MM.1S (cell line): ENCODE data around the gene CIRBP.

Experiments used
- DNase-seq: peaks from one replicate; pipeline ENCODE4 v3.0.0-alpha.2; 2015
- H2AFZ ChIP-seq: fragments of 300-600 bp; sonication (generic); 2 replicates; pipeline ENCODE4 v1.6.0; 2016; ENCODE audit warnings: antibody characterized with exemption, low read length
- H3F3A ChIP-seq: fragments of 300-600 bp; sonication (generic); 2 replicates; pipeline ENCODE4 v1.6.1; 2016; ENCODE audit warnings: mild to moderate bottlenecking, antibody characterized with exemption, low read length, moderate library complexity, mixed read lengths; ENCODE audit not compliant: insufficient read depth
- H3K27ac ChIP-seq: fragments of 300-600 bp; sonication (generic); 2 replicates; pipeline ENCODE4 v1.5.1; 2016; ENCODE audit warnings: mild to moderate bottlenecking, low read length
- H3K27me3 ChIP-seq: fragments of 300-600 bp; sonication (generic); replicated peaks from 2 replicates; pipeline ENCODE4 v1.6.0; 2016; ENCODE audit warnings: low read length; ENCODE audit not compliant: insufficient read depth
- H3K36me3 ChIP-seq: fragments of 300-600 bp; sonication (generic); replicated peaks from 2 replicates; pipeline ENCODE4 v1.6.1; 2016; ENCODE audit warnings: mild to moderate bottlenecking, low read length, mixed read lengths; ENCODE audit not compliant: insufficient read depth
- H3K4me1 ChIP-seq: fragments of 300-600 bp; sonication (generic); 2 replicates; pipeline ENCODE4 v1.6.1; 2016; ENCODE audit warnings: low read length, mixed read lengths
- H3K4me2 ChIP-seq: fragments of 300-600 bp; sonication (generic); 2 replicates; pipeline ENCODE4 v1.6.0; 2016; ENCODE audit warnings: low read depth, low read length
- H3K4me3 ChIP-seq: fragments of 300-600 bp; sonication (generic); 2 replicates; pipeline ENCODE4 v1.5.1; 2016; ENCODE audit warnings: low read length, mixed read lengths
- H3K79me2 ChIP-seq: fragments of 300-600 bp; sonication (generic); 2 replicates; pipeline ENCODE4 v1.6.1; 2016; ENCODE audit warnings: mixed run types, low read length, mixed read lengths
- H3K9ac ChIP-seq: fragments of 300-600 bp; sonication (generic); 2 replicates; pipeline ENCODE4 v1.6.1; 2016; ENCODE audit warnings: low read length, mixed read lengths
- H3K9me2 ChIP-seq: fragments of 300-600 bp; sonication (generic); replicated peaks from 2 replicates; pipeline ENCODE4 v1.6.1; 2016; ENCODE audit warnings: mild to moderate bottlenecking, low read length, mixed read lengths; ENCODE audit not compliant: insufficient read depth
- H3K9me3 ChIP-seq: fragments of 300-600 bp; sonication (generic); replicated peaks from 2 replicates; pipeline ENCODE4 v1.6.1; 2016; ENCODE audit warnings: mild to moderate bottlenecking, low read length, mixed read lengths; ENCODE audit not compliant: insufficient read depth
- H4K20me1 ChIP-seq: fragments of 300-600 bp; sonication (generic); 2 replicates; pipeline ENCODE4 v1.6.1; 2016; ENCODE audit warnings: mild to moderate bottlenecking, low read length, moderate library complexity, mixed read lengths; ENCODE audit not compliant: insufficient read depth
- CTCF ChIP-seq: fragments of 300-600 bp; sonication (generic); IDR thresholded peaks from 2 replicates; pipeline ENCODE4 v1.5.1; 2016; ENCODE audit warnings: antibody characterized with exemption, low read length, mixed read lengths
- EZH2 ChIP-seq: fragments of 300-600 bp; sonication (generic); optimal IDR thresholded peaks from 2 replicates; pipeline ENCODE3; 2017; ENCODE audit warnings: low read depth, mild to moderate bottlenecking, antibody characterized with exemption, low read length, mixed read lengths
- EZH2phosphoT487 ChIP-seq: fragments of 300-600 bp; sonication (generic); IDR thresholded peaks from 2 replicates; pipeline ENCODE4 v1.6.1; 2018; ENCODE audit warnings: antibody characterized with exemption, low read length

The CIRBP gene

DNA sequence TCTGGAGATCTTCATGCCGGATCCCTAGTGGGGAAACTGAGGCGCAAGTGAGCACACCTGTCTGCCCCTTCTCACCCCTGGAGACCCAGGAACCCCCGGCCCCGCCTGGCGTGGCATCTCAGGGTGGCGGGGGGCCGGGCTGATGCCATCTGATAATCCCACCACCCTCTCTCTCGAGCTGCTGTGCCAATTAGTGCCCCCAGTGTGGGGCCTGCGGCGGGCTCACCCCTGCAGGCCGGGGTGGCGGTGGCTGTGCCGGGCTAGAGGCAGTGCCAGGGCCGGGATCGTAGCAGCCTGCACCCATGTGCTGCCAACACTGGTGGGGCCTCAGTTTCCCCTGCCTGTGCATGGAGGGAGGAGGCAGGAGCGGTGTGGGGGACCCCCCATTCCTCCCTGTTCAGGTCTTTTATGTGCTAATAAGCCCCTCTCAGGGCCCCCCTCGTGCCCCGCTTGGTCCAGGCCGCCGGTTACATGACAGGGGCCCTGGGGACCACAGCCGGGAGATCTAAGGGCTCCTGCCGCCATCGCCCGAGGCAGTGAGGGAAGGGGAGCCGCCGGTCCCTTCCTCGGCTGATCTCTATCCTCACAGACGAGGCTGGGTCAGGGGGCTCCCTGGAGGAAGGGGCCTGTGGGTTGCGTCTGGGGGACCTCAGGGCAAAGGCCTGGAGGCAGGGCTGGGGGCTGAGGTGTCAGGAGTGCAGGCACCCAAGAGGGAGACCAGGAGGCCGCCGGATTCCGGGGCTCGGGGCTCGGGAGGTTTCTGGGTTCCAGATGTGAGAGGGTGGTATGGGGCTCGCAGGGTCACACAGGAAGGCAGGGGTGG, 24.9 kb downstream of the CIRBP start:
- no peak for DNase-seq
- no peaks in the 10 kb centered on the region for H4K20me1 ChIP-seq
- H3K79me2 ChIP-seq = no peaks in the 10 kb centered on the region
- H3K4me3 ChIP-seq = no peak overlapping the region
- H3K27ac ChIP-seq = no peak overlapping the region
- H3K9me3 ChIP-seq = no peaks in the 10 kb centered on the region
- no peak overlapping the region for H2AFZ ChIP-seq
- H3K36me3 ChIP-seq = no peaks in the 10 kb centered on the region
- H3K4me1 ChIP-seq = no peaks in the 10 kb centered on the region
- no peak overlapping the region for H3K9ac ChIP-seq
- no peaks in the 10 kb centered on the region for H3K9me2 ChIP-seq
- H3K4me2 ChIP-seq = no peak overlapping the region
- H3F3A ChIP-seq = no peaks in the 10 kb centered on the region
- peaks cover 98% of the 10 kb centered on the region for H3K27me3 ChIP-seq
- TF ChIP-seq EZH2phosphoT487 (no peak), EZH2 (no peak), CTCF (no peak)

DNA sequence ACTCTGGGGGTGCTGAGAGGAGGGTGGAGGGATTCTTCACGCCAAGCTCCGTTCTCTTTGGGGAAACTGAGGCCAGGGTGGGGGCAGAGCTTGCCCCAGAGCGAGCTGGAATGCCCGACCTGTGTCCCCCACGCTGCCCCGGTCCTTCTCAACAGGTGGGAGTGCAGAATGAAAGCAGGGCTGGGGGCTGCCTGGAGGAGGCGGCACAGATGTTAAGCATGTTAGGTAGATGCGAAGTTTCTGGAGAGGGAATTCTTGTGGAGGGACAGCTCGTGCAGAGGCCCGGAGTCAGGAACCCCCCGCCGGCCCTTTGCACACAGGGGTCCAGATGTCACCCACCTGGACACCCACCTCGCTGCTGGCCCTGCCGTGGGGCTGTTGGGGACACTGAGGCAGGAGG, 25.6 kb downstream of the CIRBP start:
- Histone ChIP-seq H3F3A (no peaks in the 10 kb centered on the region), H2AFZ (no peak overlapping the region), H3K9me2 (no peaks in the 10 kb centered on the region), H3K79me2 (no peaks in the 10 kb centered on the region), H3K27me3 (peaks cover 97% of the 10 kb centered on the region), H3K4me2 (no peak overlapping the region), H3K4me1 (no peaks in the 10 kb centered on the region), H3K36me3 (no peaks in the 10 kb centered on the region), H3K9ac (no peak overlapping the region), H4K20me1 (no peaks in the 10 kb centered on the region), H3K9me3 (no peaks in the 10 kb centered on the region), H3K4me3 (no peak overlapping the region), H3K27ac (no peak overlapping the region)
- DNase-seq = no peak
- no peak for TF ChIP-seq CTCF

DNA sequence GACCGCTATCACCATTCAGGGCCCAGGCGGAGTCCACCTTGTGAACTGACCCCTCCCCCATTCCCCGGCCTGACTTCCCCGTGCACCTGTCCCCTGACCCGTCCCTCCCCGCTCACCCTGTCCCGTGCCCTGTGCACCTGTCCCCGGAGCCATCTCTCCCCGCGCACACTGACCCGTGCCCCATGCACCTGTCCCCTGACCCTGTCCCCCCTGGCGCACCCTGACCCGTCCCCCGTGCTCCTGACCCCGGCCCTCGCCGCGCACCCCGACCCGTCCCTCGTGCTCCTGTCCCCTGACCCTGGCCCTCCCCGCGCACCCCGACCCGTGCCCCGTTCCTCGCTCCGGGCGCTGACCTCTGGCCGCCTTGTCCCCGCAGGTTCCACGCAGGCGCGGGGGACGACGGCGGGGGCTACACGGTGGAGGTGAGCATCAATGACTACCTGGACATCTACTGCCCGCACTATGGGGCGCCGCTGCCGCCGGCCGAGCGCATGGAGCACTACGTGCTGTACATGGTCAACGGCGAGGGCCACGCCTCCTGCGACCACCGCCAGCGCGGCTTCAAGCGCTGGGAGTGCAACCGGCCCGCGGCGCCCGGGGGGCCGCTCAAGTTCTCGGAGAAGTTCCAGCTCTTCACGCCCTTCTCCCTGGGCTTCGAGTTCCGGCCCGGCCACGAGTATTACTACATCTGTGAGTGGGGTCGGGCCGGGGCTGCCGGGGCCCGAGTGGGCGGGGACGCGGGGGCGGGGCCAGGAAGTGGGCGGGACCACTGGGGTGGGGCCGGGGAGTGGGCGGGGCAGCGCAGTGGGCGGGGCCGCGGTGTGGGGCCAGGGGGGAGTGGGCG, 26.3 kb downstream of the CIRBP start:
- no peaks in the 10 kb centered on the region for H3K79me2 ChIP-seq
- TF ChIP-seq CTCF = no peak
- no peak for TF ChIP-seq EZH2
- TF ChIP-seq EZH2phosphoT487 = no peak
- no peaks in the 10 kb centered on the region for H3K9me2 ChIP-seq
- no peaks in the 10 kb centered on the region for H3F3A ChIP-seq
- no peaks in the 10 kb centered on the region for H3K4me1 ChIP-seq
- no peak for DNase-seq
- no peaks in the 10 kb centered on the region for H3K36me3 ChIP-seq
- H3K9me3 ChIP-seq = no peaks in the 10 kb centered on the region
- H3K4me3 ChIP-seq = no peak overlapping the region
- no peaks in the 10 kb centered on the region for H4K20me1 ChIP-seq
- H3K9ac ChIP-seq = no peak overlapping the region
- peaks cover 97% of the 10 kb centered on the region for H3K27me3 ChIP-seq
- H3K4me2 ChIP-seq = no peak overlapping the region
- H3K27ac ChIP-seq = no peak overlapping the region
- no peak overlapping the region for H2AFZ ChIP-seq
